NCI-H2029 treated with DMSO at 0.1 percent for 48 hours (cell line): ENCODE data around the gene DNAJC16.
"Not testable (repeated sequence)": the region's sequence is repeated elsewhere in the genome, so short reads cannot be mapped to it uniquely, and the experiment has no call there.

ENCODE experiments used
- DNase-seq: peaks from one replicate; lab custom pipeline; 2025; lab: John Stamatoyannopoulos, UW

The DNAJC16 gene

GRCh38 chr1:15526490-15527339 is at the start of gene DNAJC16:
Gene DNAJC16 (plus strand): TSS chr1:15526848. CDS start chr1:15529106, 2,258 bp downstream.
- DNase-seq: peak; percentile 95

GRCh38 chr1:15476927-15477326 is 49.7 kb upstream of the DNAJC16 start:
- DNase-seq: no peak

- no peak for DNase-seq
Observed at GRCh38 chr1:15477646-15478212, 48.9 kb upstream of the DNAJC16 start.

GRCh38 chr1:15479654-15480347 is 46.8 kb upstream of the DNAJC16 start:
- no peak for DNase-seq

- DNase-seq: not testable (repeated sequence)
Observed at GRCh38 chr1:15482455-15482854, 44.2 kb upstream of the DNAJC16 start.

GRCh38 chr1:15482983-15483543 is 43.6 kb upstream of the DNAJC16 start:
- DNase-seq: not testable (repeated sequence)

GRCh38 chr1:15483971-15484370 is 42.7 kb upstream of the DNAJC16 start:
- DNase-seq: no peak

DNA sequence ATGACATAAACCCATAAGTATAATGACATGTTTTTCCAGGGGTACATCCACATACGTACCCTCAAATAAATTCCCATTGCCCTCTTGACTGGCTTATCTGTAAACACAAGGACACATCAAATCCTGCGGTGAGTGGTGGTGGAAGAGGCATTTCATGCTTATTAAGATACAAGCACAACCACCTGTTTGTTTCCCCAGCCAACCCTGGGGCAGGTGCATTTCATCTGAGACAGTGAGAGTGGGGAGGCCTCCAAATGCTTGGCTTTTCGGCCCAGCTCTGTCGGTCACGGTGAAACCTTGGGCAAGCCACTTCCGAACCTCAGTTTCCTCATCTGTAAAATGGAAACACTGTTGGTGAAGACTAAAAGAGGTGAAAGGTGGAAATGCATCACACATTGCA is 42.2 kb upstream of the DNAJC16 start:
- not testable (repeated sequence) for DNase-seq

DNA sequence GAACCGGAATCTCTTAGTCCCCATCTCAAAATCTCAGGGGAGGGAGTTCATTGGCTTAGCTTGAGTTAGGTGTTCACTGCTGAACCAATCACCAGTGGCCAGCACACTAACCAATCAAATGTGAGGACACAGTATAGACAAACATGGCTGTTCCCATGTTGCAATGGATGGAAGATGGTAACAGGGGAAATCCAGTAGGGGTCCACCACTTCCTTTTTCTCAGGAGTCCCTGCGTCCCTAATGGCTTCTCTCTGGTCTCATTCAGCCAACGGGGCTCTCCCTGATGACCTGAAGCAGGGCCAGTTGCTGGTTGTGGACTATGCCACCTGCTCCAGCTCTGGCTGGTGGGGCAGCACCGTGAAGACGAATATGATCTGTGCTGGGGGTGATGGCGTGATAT is 41.0 kb upstream of the DNAJC16 start:
- no peak for DNase-seq

GRCh38 chr1:15486844-15487610 is 39.6 kb upstream of the DNAJC16 start:
- DNase-seq: not testable (repeated sequence)

DNA sequence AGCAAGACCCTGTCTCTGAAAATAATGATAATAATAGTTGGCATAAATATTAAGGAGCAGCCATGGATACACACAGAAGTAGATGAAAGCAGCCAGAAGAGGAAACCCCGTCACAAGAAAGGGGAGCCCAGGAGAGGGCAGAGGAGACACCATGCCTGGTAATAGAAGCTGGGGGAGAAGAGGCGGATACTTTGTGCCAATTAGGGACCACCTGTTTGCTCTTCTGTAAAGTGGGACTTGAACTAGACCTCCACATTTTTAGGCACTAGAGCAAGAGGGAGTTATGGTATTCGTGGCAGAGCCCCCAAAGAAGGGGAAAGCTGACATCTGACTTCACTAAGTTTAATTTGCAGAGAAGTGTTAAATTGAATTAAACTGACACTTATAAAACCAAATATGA is 38.3 kb upstream of the DNAJC16 start:
- DNase-seq: no peak

GRCh38 chr1:15489052-15489736 is 37.5 kb upstream of the DNAJC16 start:
- no peak for DNase-seq

- not testable (repeated sequence) for DNase-seq
Observed at GRCh38 chr1:15491010-15491409, 35.6 kb upstream of the DNAJC16 start.

DNA sequence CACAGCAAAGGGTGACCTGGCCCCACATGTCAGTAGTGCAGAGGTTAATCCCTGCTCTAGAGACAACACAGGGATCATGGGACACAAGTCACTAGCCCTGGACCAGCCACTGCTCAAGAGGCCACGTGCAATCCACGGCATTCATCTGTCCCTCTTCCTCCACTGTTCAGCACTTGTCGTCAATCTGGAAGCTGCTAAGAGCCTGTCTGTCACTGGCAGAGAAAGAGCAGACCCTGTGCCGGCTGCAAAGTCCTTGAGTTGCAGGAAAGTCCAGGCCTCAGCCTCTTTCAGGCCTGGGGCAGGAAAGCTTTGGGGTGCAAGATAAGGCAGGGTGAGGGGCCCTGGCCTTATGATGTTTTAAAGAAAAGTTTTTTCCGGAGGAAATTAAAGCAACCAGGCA is 34.1 kb upstream of the DNAJC16 start:
- DNase-seq: no peak

DNA sequence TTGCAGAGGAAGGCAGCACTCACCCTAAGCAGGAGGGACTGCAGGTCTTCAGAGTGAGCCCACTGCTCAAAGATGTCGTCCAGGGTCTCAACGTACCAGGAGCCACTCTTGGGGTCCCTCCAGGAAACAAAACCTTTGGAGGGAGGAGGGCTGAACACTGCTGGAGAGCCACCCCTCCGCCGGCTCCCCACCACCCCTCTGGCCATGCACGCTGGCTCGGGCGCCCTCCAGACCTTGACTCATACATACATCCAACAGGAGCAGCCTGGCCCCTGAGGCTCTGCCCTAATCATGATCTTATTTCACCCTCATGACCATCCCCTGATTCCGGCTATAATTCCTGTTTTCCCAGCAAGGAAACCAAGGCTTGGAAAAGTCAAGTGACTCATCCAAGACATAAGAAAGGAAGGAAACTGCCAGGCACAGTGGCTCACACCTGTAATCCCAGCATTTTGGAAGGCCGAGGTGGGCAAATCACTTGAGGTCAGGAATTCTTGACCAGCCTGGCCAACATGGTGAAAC is 32.7 kb upstream of the DNAJC16 start:
- no peak for DNase-seq

DNA sequence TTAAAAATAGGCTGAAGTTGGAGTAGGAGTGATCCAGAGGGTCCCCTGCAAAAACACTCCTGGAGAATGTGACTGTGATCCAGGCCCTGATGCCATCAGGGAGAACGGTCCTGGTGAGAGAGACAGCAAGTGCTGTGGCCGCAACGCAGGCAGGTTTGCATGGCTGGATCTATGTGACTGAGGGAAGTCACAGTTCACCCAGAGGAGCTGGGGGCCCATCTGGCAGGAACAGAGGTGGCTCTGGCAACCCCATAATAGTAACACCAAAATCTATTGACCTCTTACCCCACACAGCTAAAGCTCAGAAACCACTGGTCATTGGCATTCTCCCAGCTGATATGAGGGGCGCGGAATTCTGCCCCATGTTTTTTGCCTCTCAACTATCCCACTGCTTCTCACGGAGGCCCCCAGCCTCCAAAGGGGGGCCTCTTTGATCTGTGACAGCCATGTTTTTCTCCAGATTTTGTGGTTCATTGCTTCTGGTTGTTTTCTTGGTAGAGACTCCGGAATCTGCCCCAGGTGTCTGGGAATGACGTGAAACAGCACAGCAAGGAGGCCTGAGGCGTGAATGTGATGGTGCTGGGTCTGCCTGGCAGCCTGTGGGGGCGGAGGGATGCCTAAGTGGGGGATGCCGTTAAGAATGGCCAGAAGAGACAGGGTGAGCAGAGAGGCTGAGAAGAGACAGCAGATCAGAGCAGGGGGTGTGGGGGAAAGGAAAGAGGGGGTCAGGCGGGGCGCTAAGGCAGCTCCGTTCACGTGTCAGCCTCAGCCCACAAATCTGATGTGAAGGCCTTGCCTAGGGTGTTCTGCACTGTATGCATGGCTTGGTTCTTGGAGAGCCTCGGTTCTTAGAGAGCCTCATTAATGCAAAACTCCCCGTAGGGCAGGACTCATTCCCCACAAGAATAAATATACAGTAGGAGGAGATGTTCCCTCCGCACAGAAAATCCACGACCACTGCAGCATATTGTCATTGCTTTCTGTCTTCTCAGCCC is 26.2 kb upstream of the DNAJC16 start:
- DNase-seq: no peak

DNA sequence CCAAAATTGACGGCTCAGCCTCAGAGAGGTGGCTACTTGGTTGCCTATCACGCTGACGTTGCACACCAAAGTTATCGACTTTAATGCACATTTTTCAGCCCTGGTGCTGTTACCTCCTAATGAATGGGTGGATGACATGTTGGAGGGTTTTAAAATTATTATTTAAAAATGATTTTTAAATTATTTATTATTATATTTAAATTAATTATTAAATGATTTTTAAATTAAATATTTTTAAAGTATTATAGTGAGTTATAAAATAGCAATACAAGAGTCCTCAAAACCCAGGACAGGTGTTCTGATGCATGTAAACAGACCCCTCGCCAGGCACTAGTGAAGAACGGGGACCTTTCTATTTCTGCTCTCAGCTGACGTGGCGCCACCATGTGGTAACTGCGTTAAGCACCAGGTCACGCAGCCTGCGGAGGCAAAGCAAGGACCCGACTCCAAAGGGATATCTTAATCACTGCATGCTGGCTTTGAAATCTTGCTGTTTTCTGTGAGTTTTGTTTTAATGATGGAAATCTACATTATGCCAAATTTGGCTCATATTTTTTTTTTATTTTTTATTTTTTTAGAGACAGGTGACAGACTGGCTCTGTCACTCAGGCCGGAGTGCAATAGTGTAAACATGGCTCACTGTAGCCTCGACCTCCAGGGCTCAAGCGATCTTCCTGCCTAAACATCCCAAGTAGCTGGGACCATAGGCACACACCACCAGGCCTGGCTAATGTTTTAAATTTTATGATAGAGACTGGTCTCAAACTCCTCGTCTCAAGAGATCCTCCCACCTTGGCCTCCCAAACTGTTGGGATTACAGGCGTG is 25.2 kb upstream of the DNAJC16 start:
- DNase-seq: peak; percentile 20

DNA sequence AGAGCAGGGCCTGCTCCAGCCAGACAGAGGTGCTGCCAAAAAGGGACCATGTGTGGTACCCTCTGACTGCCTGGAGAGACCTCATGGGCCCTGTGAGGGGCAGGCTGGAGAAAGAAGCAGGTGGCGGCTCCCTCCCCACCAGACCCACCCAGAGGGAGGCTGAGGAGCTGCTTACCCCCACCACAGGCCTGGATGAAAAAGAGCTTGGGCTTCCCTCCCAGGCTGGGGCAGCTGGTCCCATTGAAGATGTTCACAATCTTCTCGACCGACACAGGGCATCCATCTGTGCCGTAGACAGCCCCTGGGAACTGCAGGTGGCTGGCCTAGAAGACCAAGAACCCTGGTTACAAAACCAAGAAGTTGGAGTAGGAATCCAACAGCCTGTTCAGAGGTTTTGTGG is 22.2 kb upstream of the DNAJC16 start:
- DNase-seq: no peak

DNA sequence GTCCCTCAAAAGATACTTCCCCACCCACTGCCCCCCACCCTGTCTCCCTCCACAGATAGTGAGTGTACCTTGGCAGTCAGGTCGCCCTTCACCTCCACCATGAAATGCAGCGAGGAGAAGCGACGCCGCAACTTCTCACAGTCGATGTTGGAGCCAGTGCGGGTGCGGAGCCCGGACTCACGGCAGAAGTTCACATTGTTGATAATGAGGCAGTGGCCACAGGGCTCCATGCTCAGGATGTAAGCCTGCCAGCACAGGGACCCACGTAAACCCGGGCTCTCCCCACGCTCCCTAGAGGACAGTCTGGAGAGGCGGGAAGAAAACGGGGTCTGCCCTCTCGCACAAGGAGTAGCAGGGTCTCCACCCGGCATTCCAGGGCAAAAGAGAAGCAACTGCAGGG is 19.8 kb upstream of the DNAJC16 start:
- no peak for DNase-seq
